ENCODE results near the gene ZNF214.

- TF ChIP-seq CTCF (conservative IDR thresholded peaks at IDR 0.05 in 1 of 2, IDR thresholded peaks at IDR 0.05 in 1 of 2; ENCODE audit: extremely low read depth in 1 of 2, insufficient read depth in 1 of 2, low read depth in 1 of 2, low read length in 2 of 2) (no peak), EZH2 (IDR thresholded peaks at IDR 0.05; ENCODE audit: borderline replicate concordance, low read length) (no peak)
These were observed 30.0 kb upstream of the ZNF214 start for GRCh38 chr11:7050191-7050590.

All from mammary epithelial cell (primary cell).